Fibroblast of pulmonary artery (primary cell): ENCODE data around the gene CDH23.

ENCODE experiments used
- DNase-seq: peaks from one replicate; pipeline ENCODE4 v3.0.0-alpha.2; 2010; ENCODE audit warnings: low read depth
- H3K4me3 ChIP-seq: replicated peaks from 2 replicates; pipeline ENCODE4 v1.5.1; 2011; ENCODE audit warnings: low read depth, mild to moderate bottlenecking, control low read depth, low read length, moderate library complexity
- TF ChIP-seq, protein P1 (sequence below): IDR thresholded peaks from 2 replicates; pipeline ENCODE4 v1.5.1; 2011; ENCODE audit warnings: mild to moderate bottlenecking, control low read depth, low read length, inconsistent platforms; ENCODE audit errors: missing control alignments

CDH23 gene

GRCh38 chr10:71432101-71432905 is 35.6 kb downstream of the CDH23 start:
- no peak for DNase-seq
- H3K4me3 ChIP-seq, result no peak overlapping the region
- TF ChIP-seq, protein P1, sequence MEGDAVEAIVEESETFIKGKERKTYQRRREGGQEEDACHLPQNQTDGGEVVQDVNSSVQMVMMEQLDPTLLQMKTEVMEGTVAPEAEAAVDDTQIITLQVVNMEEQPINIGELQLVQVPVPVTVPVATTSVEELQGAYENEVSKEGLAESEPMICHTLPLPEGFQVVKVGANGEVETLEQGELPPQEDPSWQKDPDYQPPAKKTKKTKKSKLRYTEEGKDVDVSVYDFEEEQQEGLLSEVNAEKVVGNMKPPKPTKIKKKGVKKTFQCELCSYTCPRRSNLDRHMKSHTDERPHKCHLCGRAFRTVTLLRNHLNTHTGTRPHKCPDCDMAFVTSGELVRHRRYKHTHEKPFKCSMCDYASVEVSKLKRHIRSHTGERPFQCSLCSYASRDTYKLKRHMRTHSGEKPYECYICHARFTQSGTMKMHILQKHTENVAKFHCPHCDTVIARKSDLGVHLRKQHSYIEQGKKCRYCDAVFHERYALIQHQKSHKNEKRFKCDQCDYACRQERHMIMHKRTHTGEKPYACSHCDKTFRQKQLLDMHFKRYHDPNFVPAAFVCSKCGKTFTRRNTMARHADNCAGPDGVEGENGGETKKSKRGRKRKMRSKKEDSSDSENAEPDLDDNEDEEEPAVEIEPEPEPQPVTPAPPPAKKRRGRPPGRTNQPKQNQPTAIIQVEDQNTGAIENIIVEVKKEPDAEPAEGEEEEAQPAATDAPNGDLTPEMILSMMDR, result no peak

DNA sequence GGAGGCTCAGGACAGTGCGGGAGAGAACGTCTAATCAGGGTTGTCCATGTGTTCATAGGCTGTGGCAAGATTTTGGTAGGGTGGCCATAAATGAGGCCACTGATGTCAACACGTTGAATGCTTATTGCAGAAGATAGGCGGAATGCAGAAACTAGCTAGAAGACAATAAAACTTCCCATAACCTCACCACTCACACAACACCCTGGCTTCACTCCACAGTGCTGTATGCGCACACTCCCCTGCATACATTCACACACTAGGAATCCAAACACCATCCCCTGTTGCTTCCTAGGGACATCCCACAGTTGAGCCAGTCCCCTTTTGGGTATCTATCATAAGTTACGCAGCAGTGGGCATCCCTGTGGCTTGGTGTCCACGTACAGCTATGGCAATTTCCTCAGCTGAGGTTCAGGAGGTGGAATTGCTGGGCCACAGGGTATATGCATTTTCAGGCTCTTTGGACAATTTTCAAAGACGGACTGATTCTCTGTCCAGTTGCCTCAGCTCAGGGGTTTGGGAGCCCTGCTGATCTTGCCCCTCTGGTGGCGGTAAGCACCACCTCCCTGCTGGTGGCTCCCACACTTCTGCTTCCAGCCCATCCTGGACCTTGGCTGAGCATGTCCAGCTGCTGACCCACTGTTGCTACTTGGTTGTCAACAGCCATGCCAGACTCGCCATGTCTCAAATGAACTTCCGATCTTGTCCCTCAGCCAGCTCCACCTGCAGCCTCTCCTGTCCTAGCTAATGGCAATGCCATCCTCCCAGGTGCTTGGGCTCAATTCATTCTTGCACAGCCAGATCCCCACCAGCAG is 36.4 kb downstream of the CDH23 start:
- H3K4me3 ChIP-seq, result no peak overlapping the region
- no peak for DNase-seq
- TF ChIP-seq, protein P1, result no peak

GRCh38 chr10:71433768-71434744 is 37.3 kb downstream of the CDH23 start:
- no peak overlapping the region for H3K4me3 ChIP-seq
- TF ChIP-seq, protein P1, result no peak
- no peak for DNase-seq

- TF ChIP-seq, protein P1, result no peak
- DNase-seq, result no peak
These were observed 38.2 kb downstream of the CDH23 start for GRCh38 chr10:71434760-71435394.

GRCh38 chr10:71435571-71436267 is 39.0 kb downstream of the CDH23 start:
- H3K4me3 ChIP-seq, result no peak overlapping the region
- DNase-seq, result no peak
- TF ChIP-seq, protein P1, result no peak

More at GRCh38 chr10:71434760-71435394, 38.2 kb downstream of the CDH23 start:
- no peak overlapping the region for H3K4me3 ChIP-seq
